ENCODE results near the gene STX8. TPM values are rescaled to one million over a fixed set of nuclear protein-coding genes. Genes with fewer than 3 reads are reported as not detected.

The STX8 gene
- total RNA-seq, 1 donor from 2014 or later = 31.2 TPM

DNA sequence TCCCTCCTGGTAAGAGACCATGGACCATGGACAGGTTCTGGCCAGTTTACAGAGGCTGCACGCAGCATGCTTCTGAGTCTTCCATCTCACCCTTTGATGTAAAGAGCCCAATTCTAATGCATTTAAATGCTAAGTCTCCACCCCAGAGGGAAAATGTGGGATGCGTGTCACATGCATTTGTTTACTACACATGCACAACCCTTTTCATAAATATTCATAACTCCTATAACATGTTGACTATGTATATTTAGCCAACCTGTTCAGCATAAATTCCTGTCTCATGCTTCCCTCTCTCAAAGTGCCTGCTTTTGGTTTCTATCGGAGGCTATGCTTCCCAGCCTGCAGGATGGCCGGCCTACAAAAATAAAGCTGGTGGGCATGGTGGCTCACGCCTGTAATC, 260.3 kb downstream of the STX8 start:
- Histone ChIP-seq H3K9me3 (no peaks in the 10 kb centered on the region), H3K27me3 (no peaks in the 10 kb centered on the region), H3K27ac (no peak overlapping the region), H3K36me3 (no peaks in the 10 kb centered on the region), H3K4me3 (no peak overlapping the region), H3K4me1 (no peaks in the 10 kb centered on the region)
- intact Hi-C loops (cut with DNase I) = no loop called here
- TF ChIP-seq POLR2A (IDR thresholded peaks at IDR 0.05) (no peak), POLR2AphosphoS5 (IDR thresholded peaks at IDR 0.05; ENCODE audit: insufficient read depth in 1 of 2, low read depth in 1 of 2) (no peak)
- TF ChIP-seq, protein P1, sequence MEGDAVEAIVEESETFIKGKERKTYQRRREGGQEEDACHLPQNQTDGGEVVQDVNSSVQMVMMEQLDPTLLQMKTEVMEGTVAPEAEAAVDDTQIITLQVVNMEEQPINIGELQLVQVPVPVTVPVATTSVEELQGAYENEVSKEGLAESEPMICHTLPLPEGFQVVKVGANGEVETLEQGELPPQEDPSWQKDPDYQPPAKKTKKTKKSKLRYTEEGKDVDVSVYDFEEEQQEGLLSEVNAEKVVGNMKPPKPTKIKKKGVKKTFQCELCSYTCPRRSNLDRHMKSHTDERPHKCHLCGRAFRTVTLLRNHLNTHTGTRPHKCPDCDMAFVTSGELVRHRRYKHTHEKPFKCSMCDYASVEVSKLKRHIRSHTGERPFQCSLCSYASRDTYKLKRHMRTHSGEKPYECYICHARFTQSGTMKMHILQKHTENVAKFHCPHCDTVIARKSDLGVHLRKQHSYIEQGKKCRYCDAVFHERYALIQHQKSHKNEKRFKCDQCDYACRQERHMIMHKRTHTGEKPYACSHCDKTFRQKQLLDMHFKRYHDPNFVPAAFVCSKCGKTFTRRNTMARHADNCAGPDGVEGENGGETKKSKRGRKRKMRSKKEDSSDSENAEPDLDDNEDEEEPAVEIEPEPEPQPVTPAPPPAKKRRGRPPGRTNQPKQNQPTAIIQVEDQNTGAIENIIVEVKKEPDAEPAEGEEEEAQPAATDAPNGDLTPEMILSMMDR (IDR thresholded peaks at IDR 0.05) = no peak
- DNase-seq (ENCODE audit: extremely low spot score in 2 of 2) = no peak

DNA sequence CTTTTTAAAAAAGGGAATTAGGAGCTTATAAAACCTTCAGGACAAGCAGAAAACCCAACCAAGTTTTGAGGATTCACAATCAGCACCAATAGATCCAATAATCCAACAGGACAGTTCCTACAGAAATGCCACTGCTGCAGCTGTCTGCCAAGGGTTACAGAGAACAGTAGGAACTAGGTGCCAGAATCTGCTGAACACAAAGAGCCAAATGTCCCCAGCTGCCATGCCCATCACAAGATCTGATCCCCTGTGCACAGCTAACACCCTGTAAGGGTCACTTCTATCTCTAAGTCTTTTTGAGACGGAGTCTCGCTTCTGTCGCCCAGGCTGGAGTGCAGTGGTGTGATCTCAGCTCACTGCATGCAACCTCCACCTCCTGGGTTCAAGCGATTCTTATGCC, 262.3 kb downstream of the STX8 start:
- H3K36me3 ChIP-seq = no peaks in the 10 kb centered on the region
- no peak overlapping the region for H3K4me3 ChIP-seq
- H3K4me1 ChIP-seq = no peaks in the 10 kb centered on the region
- no peak overlapping the region for H3K27ac ChIP-seq
- intact Hi-C loops (cut with DNase I) = no loop called here
- DNase-seq (ENCODE audit: extremely low spot score in 2 of 2) = no peak
- TF ChIP-seq, protein P1 (IDR thresholded peaks at IDR 0.05) = no peak
- TF ChIP-seq POLR2AphosphoS5 (IDR thresholded peaks at IDR 0.05; ENCODE audit: insufficient read depth in 1 of 2, low read depth in 1 of 2) (no peak), POLR2A (IDR thresholded peaks at IDR 0.05) (no peak)
- no peaks in the 10 kb centered on the region for H3K9me3 ChIP-seq
- no peaks in the 10 kb centered on the region for H3K27me3 ChIP-seq

DNA sequence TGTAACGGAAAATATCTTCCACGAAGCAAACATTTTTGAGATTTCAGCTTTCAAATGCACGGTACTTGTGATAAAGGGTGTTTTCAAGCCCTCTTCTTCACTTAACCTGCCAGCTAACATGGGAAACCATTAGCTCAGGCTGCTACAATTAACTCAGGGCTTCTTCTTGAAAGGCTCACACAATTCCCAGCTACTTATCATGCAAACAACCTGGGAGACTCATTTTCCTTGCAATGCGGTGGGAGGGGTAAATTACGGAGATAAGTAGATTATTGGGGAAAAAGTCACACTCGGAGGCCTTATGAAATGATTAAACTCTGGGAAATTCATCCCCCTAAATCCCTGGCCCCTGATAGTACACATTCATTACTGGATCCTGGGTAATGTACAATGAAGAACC, 266.4 kb downstream of the STX8 start:
- DNase-seq (ENCODE audit: extremely low spot score in 2 of 2) = no peak
- no peak overlapping the region for H3K4me3 ChIP-seq
- intact Hi-C loops (cut with DNase I) = no loop called here
- no peak for TF ChIP-seq POLR2AphosphoS5 (IDR thresholded peaks at IDR 0.05; ENCODE audit: insufficient read depth in 1 of 2, low read depth in 1 of 2)
- no peak for TF ChIP-seq POLR2A (IDR thresholded peaks at IDR 0.05)
- TF ChIP-seq, protein P1 (IDR thresholded peaks at IDR 0.05) = no peak
- no peak overlapping the region for H3K27ac ChIP-seq
- no peaks in the 10 kb centered on the region for H3K36me3 ChIP-seq
- no peaks in the 10 kb centered on the region for H3K4me1 ChIP-seq
- H3K9me3 ChIP-seq = no peaks in the 10 kb centered on the region
- no peaks in the 10 kb centered on the region for H3K27me3 ChIP-seq

DNA sequence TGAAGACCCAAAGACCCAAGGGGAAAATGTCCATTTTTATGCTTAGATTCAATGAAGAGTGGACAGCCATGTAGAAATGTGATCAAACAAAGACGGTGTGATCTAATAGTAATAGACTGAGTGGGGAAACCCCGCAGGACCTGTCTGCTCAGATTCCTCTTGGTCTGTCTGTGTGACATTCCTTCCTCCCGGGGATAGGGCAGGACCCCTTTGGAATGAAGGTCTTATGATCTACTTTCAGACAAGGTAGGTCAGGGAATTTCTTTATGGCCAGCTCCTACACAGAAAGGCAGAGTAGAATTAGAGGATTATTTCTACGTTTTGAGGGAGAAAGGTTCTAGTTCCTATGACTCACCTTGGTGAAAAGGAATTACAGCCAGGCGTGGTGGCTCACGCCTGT, 267.6 kb downstream of the STX8 start:
- intact Hi-C loops (cut with DNase I) = no loop called here
- TF ChIP-seq POLR2AphosphoS5 (IDR thresholded peaks at IDR 0.05; ENCODE audit: insufficient read depth in 1 of 2, low read depth in 1 of 2) = no peak
- TF ChIP-seq POLR2A (IDR thresholded peaks at IDR 0.05) = no peak
- TF ChIP-seq, protein P1 (IDR thresholded peaks at IDR 0.05) = no peak
- no peaks in the 10 kb centered on the region for H3K36me3 ChIP-seq
- H3K27ac ChIP-seq = no peak overlapping the region
- H3K9me3 ChIP-seq = no peaks in the 10 kb centered on the region
- H3K27me3 ChIP-seq = no peaks in the 10 kb centered on the region
- no peaks in the 10 kb centered on the region for H3K4me1 ChIP-seq
- DNase-seq (ENCODE audit: extremely low spot score in 2 of 2) = no peak
- no peak overlapping the region for H3K4me3 ChIP-seq

DNA sequence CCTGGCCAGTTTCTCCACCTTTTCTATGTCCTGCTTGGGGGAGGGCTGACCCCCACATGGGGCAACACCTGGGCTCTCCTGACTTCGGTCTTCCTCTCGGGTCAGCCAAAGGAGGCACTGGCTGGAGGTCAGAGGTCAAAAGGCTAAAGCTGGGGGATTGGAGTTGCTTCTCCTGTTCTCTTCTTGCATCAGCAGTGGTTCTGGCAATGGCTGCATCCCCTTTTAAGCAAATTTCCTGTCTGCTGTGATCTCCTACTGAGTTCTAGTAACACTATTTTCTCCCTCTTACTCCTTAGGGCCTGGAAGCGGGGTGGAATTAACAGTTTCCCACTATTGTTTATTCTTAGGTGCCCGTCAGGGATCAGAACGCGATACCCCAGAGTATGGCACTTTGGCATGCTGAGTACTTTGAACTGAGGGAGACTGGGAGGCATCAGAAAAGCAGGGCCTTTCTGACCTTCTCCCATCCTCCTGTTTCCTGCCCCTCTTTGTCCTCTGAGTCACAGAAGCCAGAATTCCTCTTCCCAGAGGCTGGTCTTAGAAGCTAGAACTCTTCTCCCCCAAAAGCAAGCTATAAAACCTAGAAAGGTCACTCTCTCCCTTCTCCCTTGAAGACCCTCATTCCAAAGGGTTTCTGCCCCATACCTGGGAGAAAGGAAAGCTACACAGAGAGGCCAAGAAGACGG, 268.2 kb downstream of the STX8 start:
- no peak for DNase-seq (ENCODE audit: extremely low spot score in 2 of 2)
- intact Hi-C loops (cut with DNase I) = no loop called here
- Histone ChIP-seq H3K4me3 (no peak overlapping the region), H3K4me1 (no peaks in the 10 kb centered on the region), H3K36me3 (no peaks in the 10 kb centered on the region), H3K27me3 (no peaks in the 10 kb centered on the region), H3K27ac (no peak overlapping the region), H3K9me3 (no peaks in the 10 kb centered on the region)
- no peak for TF ChIP-seq POLR2AphosphoS5 (IDR thresholded peaks at IDR 0.05; ENCODE audit: insufficient read depth in 1 of 2, low read depth in 1 of 2)

Measured in vagina (tissue), 2 donors.